ENCODE results near the gene HERC2.

Gene HERC2

DNA sequence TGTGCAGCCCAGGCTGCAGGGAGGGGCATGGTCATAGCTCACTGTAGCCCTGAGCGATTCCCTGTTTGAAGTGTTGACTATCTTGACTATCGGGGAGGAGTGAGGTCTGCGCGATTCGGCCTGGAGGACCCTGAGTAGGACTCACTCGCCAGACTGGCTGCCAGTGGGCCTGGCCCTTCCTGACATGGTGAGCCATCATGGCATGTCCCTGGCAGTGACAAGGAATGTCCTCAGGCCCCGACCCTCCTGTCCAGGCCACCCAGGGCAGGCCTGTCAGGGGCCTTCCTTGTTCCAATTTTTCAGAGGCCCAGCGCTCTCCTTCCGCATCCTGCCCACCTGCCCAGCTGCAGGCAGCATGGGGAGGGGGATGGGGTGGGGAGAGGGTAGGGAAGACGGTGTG, 217.7 kb downstream of the HERC2 start:
- Histone ChIP-seq H2AFZ (ENCODE audit: low read depth, low read length) (no peak overlapping the region), H3K4me3 (ENCODE audit: low read depth in 1 of 2, low read length in 2 of 2) (no peak overlapping the region), H3K9me3 (ENCODE audit: insufficient read depth, low read length, severe bottlenecking) (no peaks in the 10 kb centered on the region), H3K4me1 (ENCODE audit: insufficient read depth, low read length) (no peaks in the 10 kb centered on the region), H3K36me3 (ENCODE audit: insufficient read depth, low read length) (no peaks in the 10 kb centered on the region), H3K4me2 (ENCODE audit: insufficient read depth, low read length) (no peak overlapping the region), H3K9ac (ENCODE audit: low read depth, low read length) (no peak overlapping the region), H3K27ac (ENCODE audit: low read length) (no peak overlapping the region), H3K27me3 (ENCODE audit: insufficient read depth, low read length, poor library complexity) (no peaks in the 10 kb centered on the region), H4K20me1 (ENCODE audit: insufficient read depth, low read length) (no peaks in the 10 kb centered on the region), H3K79me2 (ENCODE audit: insufficient read depth, low read length) (no peaks in the 10 kb centered on the region)
- TF ChIP-seq, protein P1, sequence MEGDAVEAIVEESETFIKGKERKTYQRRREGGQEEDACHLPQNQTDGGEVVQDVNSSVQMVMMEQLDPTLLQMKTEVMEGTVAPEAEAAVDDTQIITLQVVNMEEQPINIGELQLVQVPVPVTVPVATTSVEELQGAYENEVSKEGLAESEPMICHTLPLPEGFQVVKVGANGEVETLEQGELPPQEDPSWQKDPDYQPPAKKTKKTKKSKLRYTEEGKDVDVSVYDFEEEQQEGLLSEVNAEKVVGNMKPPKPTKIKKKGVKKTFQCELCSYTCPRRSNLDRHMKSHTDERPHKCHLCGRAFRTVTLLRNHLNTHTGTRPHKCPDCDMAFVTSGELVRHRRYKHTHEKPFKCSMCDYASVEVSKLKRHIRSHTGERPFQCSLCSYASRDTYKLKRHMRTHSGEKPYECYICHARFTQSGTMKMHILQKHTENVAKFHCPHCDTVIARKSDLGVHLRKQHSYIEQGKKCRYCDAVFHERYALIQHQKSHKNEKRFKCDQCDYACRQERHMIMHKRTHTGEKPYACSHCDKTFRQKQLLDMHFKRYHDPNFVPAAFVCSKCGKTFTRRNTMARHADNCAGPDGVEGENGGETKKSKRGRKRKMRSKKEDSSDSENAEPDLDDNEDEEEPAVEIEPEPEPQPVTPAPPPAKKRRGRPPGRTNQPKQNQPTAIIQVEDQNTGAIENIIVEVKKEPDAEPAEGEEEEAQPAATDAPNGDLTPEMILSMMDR (IDR thresholded peaks at IDR 0.05; ENCODE audit: borderline replicate concordance, extremely low read depth, low read length, poor library complexity, severe bottlenecking): no peak
- no peak for TF ChIP-seq EZH2 (IDR thresholded peaks at IDR 0.05; ENCODE audit: borderline replicate concordance, low read depth, low read length, severe bottlenecking)
- DNase-seq (no peak), ATAC-seq (ENCODE audit: insufficient read depth, low read depth) (no peak)

DNA sequence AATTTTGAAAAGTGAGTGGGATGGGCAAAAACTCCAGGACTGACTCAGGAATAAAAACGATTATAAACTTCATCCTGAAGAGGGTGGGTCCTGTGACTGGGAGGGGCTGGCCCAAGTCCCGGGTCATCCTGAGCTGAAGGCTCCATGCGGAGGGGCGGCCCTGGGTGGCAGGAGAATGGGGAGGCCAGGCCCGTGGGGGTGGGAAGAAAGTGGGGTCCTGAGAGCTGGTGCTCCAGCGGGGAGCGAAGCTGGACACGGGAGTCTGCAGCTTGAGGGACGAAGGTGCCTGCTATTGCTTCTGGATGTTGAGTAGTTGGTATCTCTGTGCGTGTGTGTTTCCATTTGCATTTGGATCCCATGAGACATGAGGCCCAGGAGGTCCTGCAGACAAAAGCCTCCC, 218.1 kb downstream of the HERC2 start:
- Histone ChIP-seq H2AFZ (ENCODE audit: low read depth, low read length) (no peak overlapping the region), H3K36me3 (ENCODE audit: insufficient read depth, low read length) (no peaks in the 10 kb centered on the region), H4K20me1 (ENCODE audit: insufficient read depth, low read length) (no peaks in the 10 kb centered on the region), H3K9ac (ENCODE audit: low read depth, low read length) (no peak overlapping the region), H3K79me2 (ENCODE audit: insufficient read depth, low read length) (no peaks in the 10 kb centered on the region), H3K4me3 (ENCODE audit: low read depth in 1 of 2, low read length in 2 of 2) (no peak overlapping the region), H3K27ac (ENCODE audit: low read length) (no peak overlapping the region), H3K9me3 (ENCODE audit: insufficient read depth, low read length, severe bottlenecking) (no peaks in the 10 kb centered on the region), H3K4me2 (ENCODE audit: insufficient read depth, low read length) (no peak overlapping the region), H3K27me3 (ENCODE audit: insufficient read depth, low read length, poor library complexity) (no peaks in the 10 kb centered on the region), H3K4me1 (ENCODE audit: insufficient read depth, low read length) (no peaks in the 10 kb centered on the region)
- TF ChIP-seq, protein P1 (IDR thresholded peaks at IDR 0.05; ENCODE audit: borderline replicate concordance, extremely low read depth, low read length, poor library complexity, severe bottlenecking): no peak
- TF ChIP-seq EZH2 (IDR thresholded peaks at IDR 0.05; ENCODE audit: borderline replicate concordance, low read depth, low read length, severe bottlenecking): no peak
- ATAC-seq (ENCODE audit: insufficient read depth, low read depth) (no peak), DNase-seq (no peak)

DNA sequence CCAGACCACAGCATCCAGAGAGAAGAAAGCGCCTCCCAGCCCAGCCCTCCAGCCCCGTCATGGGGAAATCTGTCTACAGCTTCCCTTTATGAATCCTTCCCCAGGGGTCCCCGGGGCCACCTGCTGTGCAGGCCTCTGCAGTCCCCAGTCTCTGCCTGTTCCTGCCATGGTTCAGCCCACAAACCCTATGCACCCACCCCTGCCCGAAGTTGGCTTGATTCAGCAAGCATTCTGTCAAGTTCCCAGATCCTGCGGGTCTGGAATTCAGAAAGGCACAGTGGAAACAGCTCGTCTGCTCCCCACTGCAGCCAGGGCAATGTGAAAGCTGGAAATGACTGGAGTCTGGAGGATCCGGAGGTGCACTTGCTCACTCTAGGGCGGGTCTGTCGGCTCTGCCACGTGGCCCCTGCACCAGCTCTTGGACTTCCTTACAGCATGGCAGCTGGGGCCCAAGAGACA, 220.0 kb downstream of the HERC2 start:
- Histone ChIP-seq H3K4me1 (ENCODE audit: insufficient read depth, low read length) (no peaks in the 10 kb centered on the region), H3K4me3 (ENCODE audit: low read depth in 1 of 2, low read length in 2 of 2) (no peak overlapping the region), H3K27me3 (ENCODE audit: insufficient read depth, low read length, poor library complexity) (no peaks in the 10 kb centered on the region), H3K36me3 (ENCODE audit: insufficient read depth, low read length) (no peaks in the 10 kb centered on the region), H2AFZ (ENCODE audit: low read depth, low read length) (no peak overlapping the region), H3K9ac (ENCODE audit: low read depth, low read length) (no peak overlapping the region), H3K27ac (ENCODE audit: low read length) (no peak overlapping the region), H3K9me3 (ENCODE audit: insufficient read depth, low read length, severe bottlenecking) (no peaks in the 10 kb centered on the region), H3K79me2 (ENCODE audit: insufficient read depth, low read length) (no peaks in the 10 kb centered on the region), H3K4me2 (ENCODE audit: insufficient read depth, low read length) (no peak overlapping the region), H4K20me1 (ENCODE audit: insufficient read depth, low read length) (no peaks in the 10 kb centered on the region)
- DNase-seq (no peak), ATAC-seq (ENCODE audit: insufficient read depth, low read depth) (no peak)
- no peak for TF ChIP-seq EZH2 (IDR thresholded peaks at IDR 0.05; ENCODE audit: borderline replicate concordance, low read depth, low read length, severe bottlenecking)
- TF ChIP-seq, protein P1 (IDR thresholded peaks at IDR 0.05; ENCODE audit: borderline replicate concordance, extremely low read depth, low read length, poor library complexity, severe bottlenecking): no peak

DNA sequence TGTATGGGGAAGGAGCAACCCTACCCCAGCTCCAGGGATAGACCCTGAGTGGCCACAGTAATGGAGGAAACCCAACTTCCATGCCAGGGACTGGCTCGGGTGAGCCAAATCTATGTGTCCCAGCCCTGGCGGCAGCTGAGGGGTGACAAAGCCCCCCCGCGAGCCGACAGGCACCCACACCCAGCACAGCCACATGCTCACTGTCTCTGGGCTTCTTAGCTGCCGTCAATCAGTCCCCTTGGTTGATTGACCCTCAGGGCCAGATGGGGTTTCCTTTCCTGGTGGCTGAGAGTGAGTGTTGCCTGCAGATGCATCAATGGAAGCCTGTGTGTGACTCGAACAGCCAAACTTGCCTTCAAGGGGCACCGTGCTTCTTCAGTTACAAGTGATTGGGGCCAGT, 220.8 kb downstream of the HERC2 start:
- Histone ChIP-seq H4K20me1 (ENCODE audit: insufficient read depth, low read length) (no peaks in the 10 kb centered on the region), H3K9me3 (ENCODE audit: insufficient read depth, low read length, severe bottlenecking) (no peaks in the 10 kb centered on the region)

More for the DNA sequence above, 220.8 kb downstream of the HERC2 start:
- Histone ChIP-seq H3K27me3 (ENCODE audit: insufficient read depth, low read length, poor library complexity) (no peaks in the 10 kb centered on the region), H3K79me2 (ENCODE audit: insufficient read depth, low read length) (no peaks in the 10 kb centered on the region), H3K4me3 (ENCODE audit: low read depth in 1 of 2, low read length in 2 of 2) (no peak overlapping the region), H2AFZ (ENCODE audit: low read depth, low read length) (no peak overlapping the region), H3K36me3 (ENCODE audit: insufficient read depth, low read length) (no peaks in the 10 kb centered on the region), H3K4me2 (ENCODE audit: insufficient read depth, low read length) (no peak overlapping the region), H3K27ac (ENCODE audit: low read length) (no peak overlapping the region), H3K4me1 (ENCODE audit: insufficient read depth, low read length) (no peaks in the 10 kb centered on the region), H3K9ac (ENCODE audit: low read depth, low read length) (no peak overlapping the region)
- TF ChIP-seq EZH2 (IDR thresholded peaks at IDR 0.05; ENCODE audit: borderline replicate concordance, low read depth, low read length, severe bottlenecking): no peak
- DNase-seq (no peak), ATAC-seq (ENCODE audit: insufficient read depth, low read depth) (no peak)

All from DND-41 (cell line).